ENCODE data around the gene ESRRB.

ESRRB gene

GRCh38 chr14:76541594-76542219, 165.8 kb downstream of the ESRRB start:
- no peak for DNase-seq (ENCODE audit: low spot score)

GRCh38 chr14:76546426-76547221, 170.7 kb downstream of the ESRRB start:
- DNase-seq (ENCODE audit: low spot score): peak; percentile 31

GRCh38 chr14:76547831-76548230, 171.9 kb downstream of the ESRRB start:
- DNase-seq (ENCODE audit: low spot score): no peak

GRCh38 chr14:76550534-76550933, 174.6 kb downstream of the ESRRB start:
- no peak for DNase-seq (ENCODE audit: low spot score)

GRCh38 chr14:76551116-76551515, 175.2 kb downstream of the ESRRB start:
- no peak for DNase-seq (ENCODE audit: low spot score)
